Activated CD4-positive, CD25-positive, alpha-beta regulatory T cell (primary cell): ENCODE data around the gene RAP1B.

Source experiments
- DNase-seq, 4 experiments: peaks; one replicate each; lab custom pipeline; 2025; lab: John Stamatoyannopoulos, UW

Gene RAP1B

GRCh38 chr12:68699486-68699885 is 88.8 kb downstream of the RAP1B start:
- no peak for DNase-seq
